Measurements from ENCODE around the gene CUX1.
A peak's percentile ranks its signal among the peaks of the same experiment; 100 is the strongest.

CUX1 gene

DNA sequence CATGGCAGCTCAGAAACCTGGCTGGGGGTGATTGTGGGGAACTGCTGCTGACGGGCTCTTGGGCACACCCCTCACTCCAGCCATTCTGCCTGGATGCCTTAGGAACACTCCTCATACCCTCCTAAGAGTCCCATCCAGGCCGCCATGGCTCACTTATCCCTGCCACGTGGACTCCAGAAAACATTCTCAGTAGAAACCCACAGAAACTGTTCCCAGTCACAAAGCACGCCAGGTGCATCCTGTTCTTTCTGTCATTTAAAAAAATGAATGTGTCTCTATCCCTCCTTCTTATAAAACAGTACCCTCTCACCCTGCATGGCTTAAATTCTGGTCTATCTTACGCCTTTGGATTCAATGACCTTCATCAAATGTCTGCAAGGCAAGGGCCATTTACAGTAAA, 177.7 kb downstream of the CUX1 start:
- Histone ChIP-seq H3K27ac (ENCODE audit: extremely low read depth, low read depth, low read length) (no peak overlapping the region), H3K9me3 (ENCODE audit: control insufficient read depth, insufficient read depth, low read depth, low read length) (no peaks in the 10 kb centered on the region), H3K36me3 (ENCODE audit: control insufficient read depth in 2 of 2, insufficient read depth in 1 of 2, low read length in 2 of 2) (no peaks in the 10 kb centered on the region), H3K4me3 (ENCODE audit: low read depth, low read length) (no peak overlapping the region), H3K4me1 (ENCODE audit: control insufficient read depth, insufficient read depth, low read length) (peaks cover 4% of the 10 kb centered on the region)
- CTCF ChIA-PET, result no interaction called here
- no peak for TF ChIP-seq REST (tag by site-specific recombination; IDR thresholded peaks at IDR 0.05)
- POLR2A ChIA-PET, result no interaction called here

DNA sequence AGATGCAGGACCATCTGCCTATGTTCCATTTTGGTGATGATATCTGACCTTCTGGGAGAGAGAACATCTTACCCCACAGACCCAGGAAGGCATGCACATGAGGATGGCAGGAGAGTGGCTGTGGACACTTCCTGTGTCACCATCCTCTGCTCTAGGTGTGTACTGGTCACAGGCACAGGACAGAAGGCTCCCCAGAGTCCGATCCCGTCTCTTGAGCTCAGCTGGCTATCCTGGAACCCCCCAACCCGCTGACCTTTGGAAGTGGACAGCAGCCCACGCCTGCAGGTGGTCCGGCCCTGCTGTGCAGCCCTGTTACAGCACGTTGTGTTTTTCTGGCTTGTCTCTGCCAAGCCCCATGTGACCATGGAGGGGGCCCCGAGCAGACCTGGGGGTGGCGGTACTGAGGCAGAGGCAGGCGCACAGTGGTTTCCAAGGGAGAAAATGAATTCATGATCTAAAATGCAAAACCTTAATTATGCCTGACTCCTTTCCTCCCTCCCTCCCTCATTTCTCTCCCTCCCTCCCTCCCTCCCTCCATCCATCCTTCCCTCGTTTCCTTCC, 178.8 kb downstream of the CUX1 start:
- POLR2A ChIA-PET, result no interaction called here
- CTCF ChIA-PET, result no interaction called here

GRCh38 chr7:101996876-101997275, 179.4 kb downstream of the CUX1 start:
- Histone ChIP-seq H3K4me3 (ENCODE audit: low read depth, low read length) (no peak overlapping the region), H3K4me1 (ENCODE audit: control insufficient read depth, insufficient read depth, low read length) (peaks cover 4% of the 10 kb centered on the region), H3K27ac (ENCODE audit: extremely low read depth, low read depth, low read length) (no peak overlapping the region), H3K9me3 (ENCODE audit: control insufficient read depth, insufficient read depth, low read depth, low read length) (no peaks in the 10 kb centered on the region), H3K36me3 (ENCODE audit: control insufficient read depth in 2 of 2, insufficient read depth in 1 of 2, low read length in 2 of 2) (no peaks in the 10 kb centered on the region)
- ChIA-PET POLR2A (no interaction called here), CTCF (no interaction called here)
- TF ChIP-seq ZNF843 (tag by site-specific recombination; IDR thresholded peaks at IDR 0.05), result no peak
- TF ChIP-seq ZNF600 (tag by site-specific recombination; IDR thresholded peaks at IDR 0.05), result 0 out of 2 replicates have a peak, but pooled peaks have one; percentile 55

More for the DNA sequence above, 178.8 kb downstream of the CUX1 start:
- no peaks in the 10 kb centered on the region for H3K9me3 ChIP-seq (ENCODE audit: control insufficient read depth, insufficient read depth, low read depth, low read length)
- H3K27ac ChIP-seq (ENCODE audit: extremely low read depth, low read depth, low read length), result no peak overlapping the region
- H3K4me3 ChIP-seq (ENCODE audit: low read depth, low read length), result no peak overlapping the region
- H3K4me1 ChIP-seq (ENCODE audit: control insufficient read depth, insufficient read depth, low read length), result peaks cover 4% of the 10 kb centered on the region
- peak; percentile 21; the same call in 1 of the 2 replicates for TF ChIP-seq ZIC2 (tag by site-specific recombination; IDR thresholded peaks at IDR 0.05)
- no peak for TF ChIP-seq SP3 (tag by site-specific recombination; IDR thresholded peaks at IDR 0.05)
- TF ChIP-seq, protein P1, sequence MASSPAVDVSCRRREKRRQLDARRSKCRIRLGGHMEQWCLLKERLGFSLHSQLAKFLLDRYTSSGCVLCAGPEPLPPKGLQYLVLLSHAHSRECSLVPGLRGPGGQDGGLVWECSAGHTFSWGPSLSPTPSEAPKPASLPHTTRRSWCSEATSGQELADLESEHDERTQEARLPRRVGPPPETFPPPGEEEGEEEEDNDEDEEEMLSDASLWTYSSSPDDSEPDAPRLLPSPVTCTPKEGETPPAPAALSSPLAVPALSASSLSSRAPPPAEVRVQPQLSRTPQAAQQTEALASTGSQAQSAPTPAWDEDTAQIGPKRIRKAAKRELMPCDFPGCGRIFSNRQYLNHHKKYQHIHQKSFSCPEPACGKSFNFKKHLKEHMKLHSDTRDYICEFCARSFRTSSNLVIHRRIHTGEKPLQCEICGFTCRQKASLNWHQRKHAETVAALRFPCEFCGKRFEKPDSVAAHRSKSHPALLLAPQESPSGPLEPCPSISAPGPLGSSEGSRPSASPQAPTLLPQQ (tag by site-specific recombination; IDR thresholded peaks at IDR 0.05), result no peak
- TF ChIP-seq ZNF416 (tag by site-specific recombination; IDR thresholded peaks at IDR 0.05), result no peak
- H3K36me3 ChIP-seq (ENCODE audit: control insufficient read depth in 2 of 2, insufficient read depth in 1 of 2, low read length in 2 of 2), result no peaks in the 10 kb centered on the region

GRCh38 chr7:101998029-101998905, 180.8 kb downstream of the CUX1 start:
- TF ChIP-seq ZBTB20 (tag by site-specific recombination; IDR thresholded peaks at IDR 0.05), result 0 out of 2 replicates have a peak, but pooled peaks have one; percentile 30
- no peak for TF ChIP-seq BCL11A (tag by site-specific recombination; IDR thresholded peaks at IDR 0.05; ENCODE audit: low read depth)
- H3K4me3 ChIP-seq (ENCODE audit: low read depth, low read length), result no peak overlapping the region
- ChIA-PET CTCF (interaction anchor here (0.5 kb wide), 1 partner anchor 114 kb away, joined by 3 read pairs; no protein-coding TSS in a partner anchor), POLR2A (no interaction called here)
- H3K9me3 ChIP-seq (ENCODE audit: control insufficient read depth, insufficient read depth, low read depth, low read length), result no peaks in the 10 kb centered on the region
- no peaks in the 10 kb centered on the region for H3K4me1 ChIP-seq (ENCODE audit: control insufficient read depth, insufficient read depth, low read length)
- H3K36me3 ChIP-seq (ENCODE audit: control insufficient read depth in 2 of 2, insufficient read depth in 1 of 2, low read length in 2 of 2), result no peaks in the 10 kb centered on the region
- no peak overlapping the region for H3K27ac ChIP-seq (ENCODE audit: extremely low read depth, low read depth, low read length)
